T-cell (primary cell): ENCODE measurements around the gene NPAS4. TPM values are rescaled to one million over a fixed set of nuclear protein-coding genes. Genes with fewer than 3 reads are reported as not detected.
A peak's percentile ranks its signal among the peaks of the same experiment; 100 is the strongest.
"Not testable (repeated sequence)": the region's sequence is repeated elsewhere in the genome, so short reads cannot be mapped to it uniquely, and the experiment has no call there.

Source experiments
- ATAC-seq, 4 experiments: fragments of 200-7000 bp in 3 of 4; fragments of 150-1000 bp in 1 of 4; cut with Tn5 transposase; replicated peaks in 1 of 4; 1 replicate in 3 of 4; 2 replicates in 1 of 4; pipeline ENCODE4 v1.10.0; 2021; ENCODE audit warnings: moderate library complexity in 3 of 4, mild to moderate bottlenecking in 2 of 4, moderate number of reproducible peaks in 1 of 4
- CTCF ChIA-PET, 2 donors: fragments of 300-600 bp; sonication (Branson Sonifier 250); formaldehyde crosslinking; loops; one replicate each; lab custom pipeline; 2022; ENCODE audit warnings: antibody characterized with exemption in 2 of 2; lab: Charles Lee
- POLR2A ChIA-PET, 2 donors: fragments of 300-600 bp; sonication (Branson Sonifier 250); formaldehyde crosslinking; loops; one replicate each; lab custom pipeline; 2022; ENCODE audit warnings: antibody characterized with exemption in 2 of 2; lab: Charles Lee
- DNase-seq, 35 experiments: peaks; one replicate each; pipeline versions ENCODE4 v3.0.0 to v3.0.0-alpha.2; 2013 to 2023
- H3K27ac ChIP-seq: one replicate; pipeline ENCODE4 v1.5.1; 2013; ENCODE audit warnings: low read length
- H3K27me3 ChIP-seq, 2 experiments: replicated peaks in 1 of 2; 1 replicate in 1 of 2; 2 replicates in 1 of 2; pipeline versions ENCODE4 v1.6.1 to v1.7.0; 2013; ENCODE audit warnings: low read length in 1 of 2, mixed read lengths in 1 of 2; ENCODE audit not compliant: control insufficient read depth in 2 of 2, insufficient read depth in 2 of 2; ENCODE audit errors: extremely low read depth in 1 of 2
- H3K36me3 ChIP-seq, 2 donors: 1 replicate in 1 of 2; 2 replicates in 1 of 2; pipeline versions ENCODE4 v1.6.1 to v1.7.0; 2013; ENCODE audit warnings: low read length in 1 of 2; ENCODE audit not compliant: control insufficient read depth in 2 of 2, insufficient read depth in 1 of 2; ENCODE audit errors: extremely low read depth in 1 of 2
- H3K4me1 ChIP-seq, 2 experiments: 1 replicate in 1 of 2; 2 replicates in 1 of 2; pipeline versions ENCODE4 v1.6.1 to v1.7.0; 2013; ENCODE audit warnings: low read length in 2 of 2, mixed read lengths in 1 of 2; ENCODE audit not compliant: insufficient read depth in 2 of 2, control insufficient read depth in 1 of 2; ENCODE audit errors: extremely low read depth in 1 of 2
- H3K4me3 ChIP-seq, 2 donors: 1 replicate in 1 of 2; 2 replicates in 1 of 2; pipeline versions ENCODE4 v1.5.1 to v1.7.0; 2013; ENCODE audit warnings: mild to moderate bottlenecking in 2 of 2, low read length in 1 of 2, moderate library complexity in 1 of 2; ENCODE audit not compliant: control insufficient read depth in 1 of 2; ENCODE audit errors: extremely low read depth in 1 of 2
- H3K9me3 ChIP-seq: 2 replicates; pipeline ENCODE4 v1.7.0; 2013
- H3K27ac Mint-ChIP-seq, 2 donors: one replicate each; pipeline ENCODE4 v1.8.0; 2020 to 2021; ENCODE audit warnings: mild to moderate bottlenecking in 2 of 2, mixed read lengths in 2 of 2
- H3K27me3 Mint-ChIP-seq, 2 donors: one replicate each; pipeline ENCODE4 v1.8.0; 2021 to 2022; ENCODE audit warnings: mixed read lengths in 2 of 2
- H3K36me3 Mint-ChIP-seq: one replicate; pipeline ENCODE4 v1.8.0; 2021; ENCODE audit warnings: mixed read lengths
- H3K4me1 Mint-ChIP-seq, 3 donors: one replicate each; pipeline ENCODE4 v1.8.0; 2020 to 2022; ENCODE audit warnings: mixed read lengths in 3 of 3, mild to moderate bottlenecking in 1 of 3
- H3K4me3 Mint-ChIP-seq, 3 donors: one replicate each; pipeline ENCODE4 v1.8.0; 2020 to 2022; ENCODE audit warnings: mild to moderate bottlenecking in 3 of 3, mixed read lengths in 3 of 3, moderate library complexity in 3 of 3
- H3K9me3 Mint-ChIP-seq, 3 donors: one replicate each; pipeline ENCODE4 v1.8.0; 2020 to 2022; ENCODE audit warnings: mixed read lengths in 3 of 3
- WGBS: methylation state at CpG from one replicate; pipeline ENCODE4 v1.1.5; 2013; ENCODE audit warnings: missing lambda C conversion rate; ENCODE audit not compliant: insufficient coverage; 5-methylcytosine and 5-hydroxymethylcytosine counted together
- total RNA-seq, 35 experiments: library from RNA in 6 of 35; stranded (reverse) in 6 of 35; fragments of 120-200 nt in 1 of 35; gene quantifications; one replicate each; pipeline versions ENCODE4 v1.2.1 to v1.2.4 and lab custom pipeline; 2013 to 2026

NPAS4 gene
- total RNA-seq, 5 donors from 2014 or later (not counting 1 experiment from before 2014, with no cell fraction given), result not detected

DNA sequence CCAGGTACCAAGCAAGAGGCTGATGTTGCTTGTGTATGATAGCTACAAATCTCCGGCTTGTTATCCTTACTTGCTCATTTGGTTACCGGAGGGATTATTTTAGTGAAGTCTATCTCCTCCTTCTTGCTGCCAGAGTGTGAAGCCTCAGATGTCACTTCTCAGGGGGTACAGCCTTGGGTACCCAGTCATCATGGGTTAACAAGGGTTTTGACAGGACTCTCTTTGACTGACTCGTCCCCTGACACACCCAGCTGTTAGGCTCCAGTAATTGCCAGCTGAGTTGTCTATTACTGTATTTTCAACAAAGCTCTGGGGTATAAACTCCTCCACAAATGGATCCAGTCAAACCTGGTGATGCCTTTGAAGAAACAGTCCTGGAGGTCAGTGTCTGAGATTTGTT is 34.0 kb downstream of the NPAS4 start:
- ChIA-PET CTCF (interaction anchor here in 1 of 2 donors (0.6 kb wide), 1 partner anchor 208 kb away, joined by 6 read pairs; no protein-coding TSS in a partner anchor), POLR2A (interaction anchor here in 1 of 2 donors (0.6 kb wide), 1 partner anchor 16 kb away, joined by 7 read pairs; no protein-coding TSS in a partner anchor)
- Histone ChIP-seq H3K27me3 (peaks cover 0 to 15% of the 10 kb centered on the region in 2 experiments), H3K36me3 (no peaks in the 10 kb centered on the region), H3K27ac (no peak overlapping the region), H3K9me3 (no peaks in the 10 kb centered on the region), H3K4me3 (no peak overlapping the region), H3K4me1 (peaks cover 3 to 7% of the 10 kb centered on the region in 2 experiments)
- WGBS, result 60% methylated on average over 2 of the region's 3 CpGs
- ATAC-seq (no peak), DNase-seq (no peak)
- no peaks in the 10 kb centered on the region for H3K9me3 Mint-ChIP-seq
- peaks cover 7 to 8% of the 10 kb centered on the region in 2 donors for H3K27me3 Mint-ChIP-seq
- H3K4me1 Mint-ChIP-seq, result peaks cover 13 to 20% (median 15%) of the 10 kb centered on the region in 3 donors
- H3K36me3 Mint-ChIP-seq, result no peaks in the 10 kb centered on the region
- H3K27ac Mint-ChIP-seq, result peak overlapping the region in 1 of 2 donors; percentile 8
- H3K4me3 Mint-ChIP-seq, result no peak overlapping the region

- H3K36me3 Mint-ChIP-seq, result no peaks in the 10 kb centered on the region
- peaks cover 0 to 2% (median 0%) of the 10 kb centered on the region in 3 donors for H3K9me3 Mint-ChIP-seq
- ATAC-seq (no peak), DNase-seq (no peak)
- H3K4me1 Mint-ChIP-seq, result peaks cover 13 to 20% (median 15%) of the 10 kb centered on the region in 3 donors
- H3K27ac Mint-ChIP-seq, result no peak overlapping the region
- H3K4me3 Mint-ChIP-seq, result no peak overlapping the region
- H3K27me3 Mint-ChIP-seq, result peaks cover 0 to 3% of the 10 kb centered on the region in 2 donors
- CTCF ChIA-PET, result interaction anchor here in 1 of 2 donors (0.6 kb wide), 2 partner anchors 97 to 104 kb away, joined by 3 read pairs; no protein-coding TSS in a partner anchor
- Histone ChIP-seq H3K4me1 (peaks cover 3 to 7% of the 10 kb centered on the region in 2 experiments), H3K4me3 (no peak overlapping the region), H3K9me3 (no peaks in the 10 kb centered on the region), H3K27me3 (peaks cover 0 to 13% of the 10 kb centered on the region in 2 experiments), H3K36me3 (no peaks in the 10 kb centered on the region), H3K27ac (no peak overlapping the region)
- WGBS, result 87% methylated on average over 4 of the region's 6 CpGs
- POLR2A ChIA-PET, result no interaction called here
These were observed 37.0 kb downstream of the NPAS4 start for GRCh38 chr11:66457826-66458225.

GRCh38 chr11:66459138-66459778 is 38.4 kb downstream of the NPAS4 start:
- H3K36me3 Mint-ChIP-seq, result no peaks in the 10 kb centered on the region
- no peaks in the 10 kb centered on the region for H3K36me3 ChIP-seq
- H3K9me3 Mint-ChIP-seq, result peaks cover 0 to 5% (median 0%) of the 10 kb centered on the region in 3 donors
- no peak overlapping the region for H3K4me3 ChIP-seq
- H3K4me1 ChIP-seq, result peaks cover under 1 to 2% of the 10 kb centered on the region in 2 experiments
- CTCF ChIA-PET, result no interaction called here
- no peak overlapping the region for H3K27ac ChIP-seq
- POLR2A ChIA-PET, result interaction anchor here in 1 of 2 donors (0.6 kb wide), 1 partner anchor 102 kb away, joined by 6 read pairs; no protein-coding TSS in a partner anchor
- H3K4me3 Mint-ChIP-seq, result no peak overlapping the region
- DNase-seq (no peak), ATAC-seq (no peak)
- H3K27me3 ChIP-seq, result peaks cover 0 to 8% of the 10 kb centered on the region in 2 experiments
- no peak overlapping the region for H3K27ac Mint-ChIP-seq
- no CpG with 5 or more reads among the region's 5 CpGs for WGBS
- peaks cover 0 to 3% of the 10 kb centered on the region in 2 donors for H3K27me3 Mint-ChIP-seq
- peaks cover 7 to 13% (median 8%) of the 10 kb centered on the region in 3 donors for H3K4me1 Mint-ChIP-seq
- no peaks in the 10 kb centered on the region for H3K9me3 ChIP-seq

GRCh38 chr11:66462010-66462409 is 41.2 kb downstream of the NPAS4 start:
- H3K27ac ChIP-seq, result no peak overlapping the region
- peaks cover 0 to 2% of the 10 kb centered on the region in 2 experiments for H3K27me3 ChIP-seq
- no peaks in the 10 kb centered on the region for H3K9me3 ChIP-seq
- no peaks in the 10 kb centered on the region for H3K27me3 Mint-ChIP-seq
- no peaks in the 10 kb centered on the region for H3K36me3 Mint-ChIP-seq
- H3K27ac Mint-ChIP-seq, result no peak overlapping the region
- peaks cover 2 to 13% of the 10 kb centered on the region in 2 experiments for H3K4me1 ChIP-seq
- POLR2A ChIA-PET, result interaction anchor here in 1 of 2 donors (0.7 kb wide), 1 partner anchor 82 kb away, joined by 6 read pairs; no protein-coding TSS in a partner anchor
- H3K4me1 Mint-ChIP-seq, result peaks cover 7 to 17% (median 12%) of the 10 kb centered on the region in 3 donors
- CTCF ChIA-PET, result interaction anchor here (0.5 to 1.2 kb wide), 2 partner anchors 23 to 80 kb away, joined by 3 to 4 read pairs; partner anchors contain the start of gene MRPL11 (in 1 of the 2)
- no peak overlapping the region for H3K4me3 Mint-ChIP-seq
- ATAC-seq (no peak), DNase-seq (no peak)
- H3K9me3 Mint-ChIP-seq, result peaks cover 0 to 5% (median 0%) of the 10 kb centered on the region in 3 donors
- no peaks in the 10 kb centered on the region for H3K36me3 ChIP-seq
- H3K4me3 ChIP-seq, result no peak overlapping the region

DNA sequence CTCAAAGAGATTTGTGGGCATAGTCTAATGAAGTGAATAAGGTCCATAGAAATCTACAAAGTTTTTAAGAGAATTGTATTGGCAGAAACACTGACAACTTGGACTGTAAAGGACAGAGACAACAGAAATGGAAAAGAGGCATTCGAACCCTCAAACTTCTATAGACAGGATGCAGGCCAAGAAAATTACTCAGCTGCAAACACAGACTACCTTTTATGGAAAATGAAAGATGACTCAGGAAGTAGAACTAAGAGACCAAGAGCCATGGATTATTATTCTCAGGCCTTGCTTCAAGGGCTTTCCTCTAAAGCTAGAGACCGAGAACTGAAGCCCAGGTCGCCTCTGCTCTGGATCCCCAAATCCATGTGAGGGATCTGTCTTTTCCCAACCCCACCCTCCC is 42.1 kb downstream of the NPAS4 start:
- POLR2A ChIA-PET, result no interaction called here
- 75% methylated on average over 2 of the region's 3 CpGs for WGBS

DNA sequence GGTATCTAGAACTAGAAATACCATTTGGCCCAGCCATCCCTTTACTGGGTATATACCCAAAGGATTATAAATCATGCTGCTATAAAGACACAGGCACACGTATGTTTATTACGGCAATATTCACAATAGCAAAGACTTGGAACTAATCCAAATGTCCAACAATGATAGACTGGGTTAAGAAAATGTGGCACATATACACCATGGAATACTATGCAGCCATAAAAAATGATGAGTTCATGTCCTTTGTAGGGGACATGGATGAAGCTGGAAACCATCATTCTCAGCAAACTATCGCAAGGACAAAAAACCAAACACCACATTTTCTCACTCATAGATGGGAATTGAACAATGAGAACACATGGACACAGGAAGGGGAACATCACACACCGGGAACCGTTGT is 43.3 kb downstream of the NPAS4 start:
- ATAC-seq, H3K4me3 Mint-ChIP-seq, DNase-seq, H3K27ac ChIP-seq, POLR2A ChIA-PET, H3K27ac Mint-ChIP-seq, H3K9me3 Mint-ChIP-seq, H3K36me3 ChIP-seq, H3K27me3 ChIP-seq, H3K27me3 Mint-ChIP-seq, H3K4me3 ChIP-seq, CTCF ChIA-PET, H3K36me3 Mint-ChIP-seq, H3K9me3 ChIP-seq: not testable (repeated sequence)
- H3K4me1 ChIP-seq, result peaks cover 7 to 24% of the 10 kb centered on the region in 2 experiments
- no CpG with 5 or more reads among the region's 5 CpGs for WGBS
- peaks cover 20 to 33% (median 25%) of the 10 kb centered on the region in 3 donors for H3K4me1 Mint-ChIP-seq

More for the DNA sequence above, 42.1 kb downstream of the NPAS4 start:
- Histone ChIP-seq H3K36me3 (no peaks in the 10 kb centered on the region), H3K4me1 (peaks cover 7 to 21% of the 10 kb centered on the region in 2 experiments), H3K27ac (no peak overlapping the region), H3K9me3 (no peaks in the 10 kb centered on the region), H3K27me3 (peaks cover 0 to 2% of the 10 kb centered on the region in 2 experiments), H3K4me3 (no peak overlapping the region)
- H3K4me3 Mint-ChIP-seq, result no peak overlapping the region
- no peak for DNase-seq
- CTCF ChIA-PET, result no interaction called here
- no peaks in the 10 kb centered on the region for H3K36me3 Mint-ChIP-seq
- peaks cover 14 to 24% (median 19%) of the 10 kb centered on the region in 3 donors for H3K4me1 Mint-ChIP-seq
- H3K27ac Mint-ChIP-seq, result no peak overlapping the region
- ATAC-seq, result no peak
- peaks cover 0 to 5% (median 0%) of the 10 kb centered on the region in 3 donors for H3K9me3 Mint-ChIP-seq
- no peaks in the 10 kb centered on the region for H3K27me3 Mint-ChIP-seq
